Ishikawa (cell line): Measurements from ENCODE around the gene MAML1.
A peak's percentile ranks its signal among the peaks of the same experiment; 100 is the strongest.

Source experiments
- CEBPB ChIP-seq: IDR thresholded peaks from 2 replicates; pipeline ENCODE4 v1.6.1; 2012
- CREB1 ChIP-seq: IDR thresholded peaks from 2 replicates; pipeline ENCODE4 v1.6.1; 2012; ENCODE audit warnings: low read depth
- EGR1 ChIP-seq: IDR thresholded peaks from 2 replicates; pipeline ENCODE4 v1.6.1; 2012
- EP300 ChIP-seq: IDR thresholded peaks from 2 replicates; pipeline ENCODE4 v1.6.1; 2012; ENCODE audit warnings: borderline replicate concordance
- FOXM1 ChIP-seq: IDR thresholded peaks from 2 replicates; pipeline ENCODE4 v1.6.1; 2012; ENCODE audit warnings: low read depth, borderline replicate concordance
- MAX ChIP-seq: IDR thresholded peaks from 2 replicates; pipeline ENCODE4 v1.6.1; 2012
- NFIC ChIP-seq: IDR thresholded peaks from 2 replicates; pipeline ENCODE4 v1.6.1; 2012
- RAD21 ChIP-seq: IDR thresholded peaks from 2 replicates; pipeline ENCODE4 v1.6.1; 2012; ENCODE audit warnings: low read depth
- REST ChIP-seq: IDR thresholded peaks from 2 replicates; pipeline ENCODE4 v1.6.1; 2012; ENCODE audit warnings: low read depth, mild to moderate bottlenecking
- TAF1 ChIP-seq: IDR thresholded peaks from 2 replicates; pipeline ENCODE4 v1.6.1; 2012; ENCODE audit warnings: low read depth, mild to moderate bottlenecking
- TCF12 ChIP-seq: IDR thresholded peaks from 2 replicates; pipeline ENCODE4 v1.6.1; 2012; ENCODE audit warnings: low read depth
- TEAD4 ChIP-seq: IDR thresholded peaks from 2 replicates; pipeline ENCODE4 v1.6.1; 2012
- USF1 ChIP-seq: IDR thresholded peaks from 2 replicates; pipeline ENCODE4 v1.6.1; 2012
- YY1 ChIP-seq: IDR thresholded peaks from 2 replicates; pipeline ENCODE4 v1.6.1; 2012; ENCODE audit warnings: low read depth
- ZBTB7A ChIP-seq: IDR thresholded peaks from 2 replicates; pipeline ENCODE4 v1.6.1; 2012; ENCODE audit warnings: low read depth

The MAML1 gene

GRCh38 chr5:179820127-179820482, 87.5 kb downstream of the MAML1 start:
- TF ChIP-seq ZBTB7A (no peak), TEAD4 (no peak), USF1 (no peak), NFIC (no peak), TAF1 (no peak), REST (no peak), EGR1 (no peak), CEBPB (no peak), MAX (no peak), YY1 (no peak), TCF12 (no peak)

GRCh38 chr5:179820483-179821297, 88.1 kb downstream of the MAML1 start, which contains the start of gene SQSTM1:
Gene SQSTM1, plus strand, starts transcription at chr5:179820905. Its CDS starts 32 bp downstream, at chr5:179820937.
- TF ChIP-seq ZBTB7A (peak; percentile 96; the same call in 1 of the 2 replicates), TCF12 (peak; percentile 51; the same call in 1 of the 2 replicates), TAF1 (peak; percentile 84), YY1 (peak; percentile 55), EP300 (peak; percentile 56; the same call in 1 of the 2 replicates), TEAD4 (no peak), EGR1 (peak; percentile 50), REST (no peak), RAD21 (no peak), NFIC (peak; percentile 54), CEBPB (no peak), FOXM1 (no peak)

- 0 out of 2 replicates have a peak, but pooled peaks have one; percentile 20 for TF ChIP-seq FOXM1
- TF ChIP-seq MAX, result peak; percentile 72
- no peak; the same call in none of the 2 replicates for TF ChIP-seq USF1
- TF ChIP-seq CEBPB, result 0 out of 2 replicates have a peak, but pooled peaks have one; percentile 7
- TF ChIP-seq EP300, result peak; percentile 36; the same call in 1 of the 2 replicates
- peak; percentile 53; the same call in 1 of the 2 replicates for TF ChIP-seq YY1
- TF ChIP-seq TAF1, result peak; percentile 67; the same call in 1 of the 2 replicates
- TF ChIP-seq TCF12, result peak; percentile 68
- peak; percentile 46; the same call in 1 of the 2 replicates for TF ChIP-seq CREB1
- TF ChIP-seq REST, result no peak
- TF ChIP-seq RAD21, result peak; percentile 1; the same call in 1 of the 2 replicates
- TF ChIP-seq TEAD4, result peak; percentile 3; the same call in 1 of the 2 replicates
- 0 out of 2 replicates have a peak, but pooled peaks have one; percentile 12 for TF ChIP-seq EGR1
- TF ChIP-seq NFIC, result peak; percentile 87
- no peak for TF ChIP-seq ZBTB7A
Observed at GRCh38 chr5:179821298-179822058, 88.9 kb downstream of the MAML1 start.
